Naive thymus-derived CD8-positive, alpha-beta T cell (primary cell): ENCODE results near the gene LYZL6. TPM values are rescaled to one million over a fixed set of nuclear protein-coding genes. Genes with fewer than 3 reads are reported as not detected.

Experiments used
- ATAC-seq, 2 donors: fragments of 150-1000 bp; cut with Tn5 transposase in 1 of 2; sonication (Bioruptor Pico), chemical (Tn5 transposase) in 1 of 2; 1 replicate in 1 of 2; 2 replicates in 1 of 2; pipeline ENCODE4 v1.10.0; 2021; ENCODE audit warnings: mild to moderate bottlenecking in 2 of 2, moderate library complexity in 2 of 2
- POLR2A ChIA-PET: fragments of 350-600 bp; sonication (Branson Sonifier 250); formaldehyde crosslinking; loops from one replicate; lab custom pipeline; 2021; ENCODE audit warnings: antibody characterized with exemption; lab: Charles Lee
- DNase-seq, 10 donors: peaks; one replicate each; pipeline versions ENCODE4 v3.0.0 to v3.0.0-alpha.2; 2020 to 2022
- H3K27ac Mint-ChIP-seq, 10 donors: one replicate each; pipeline ENCODE4 v1.8.0; 2020 to 2022; ENCODE audit warnings: mild to moderate bottlenecking in 10 of 10, mixed read lengths in 10 of 10, moderate library complexity in 4 of 10, inconsistent platforms in 1 of 10
- H3K27me3 Mint-ChIP-seq, 5 donors: one replicate each; pipeline ENCODE4 v1.8.0; 2021 to 2022; ENCODE audit warnings: mixed read lengths in 5 of 5
- H3K36me3 Mint-ChIP-seq, 3 donors: one replicate each; pipeline ENCODE4 v1.8.0; 2020 to 2022; ENCODE audit warnings: mixed read lengths in 3 of 3, mild to moderate bottlenecking in 2 of 3, inconsistent platforms in 1 of 3
- H3K4me1 Mint-ChIP-seq, 4 donors: one replicate each; pipeline ENCODE4 v1.8.0; 2021 to 2022; ENCODE audit warnings: mixed read lengths in 4 of 4
- H3K4me3 Mint-ChIP-seq, 10 donors: one replicate each; pipeline ENCODE4 v1.8.0; 2020 to 2022; ENCODE audit warnings: mild to moderate bottlenecking in 10 of 10, mixed read lengths in 10 of 10, moderate library complexity in 6 of 10, inconsistent platforms in 1 of 10
- H3K9me3 Mint-ChIP-seq, 9 donors: one replicate each; pipeline ENCODE4 v1.8.0; 2020 to 2022; ENCODE audit warnings: mixed read lengths in 9 of 9, mild to moderate bottlenecking in 3 of 9, inconsistent platforms in 1 of 9, moderate library complexity in 1 of 9
- polyA plus RNA-seq, 3 donors: library from polyadenylated mRNA; unstranded; fragments of 300-500 nt; fragmentation: Illumina TruSeq; gene quantifications; one replicate each; pipeline ENCODE4 v1.2.3, GENCODE V29; 2021
- total RNA-seq, 8 experiments: library from RNA in 2 of 8; stranded (reverse) in 2 of 8; gene quantifications; one replicate each; pipeline ENCODE4 v1.2.3 and lab custom pipeline; 2021 to 2026

The LYZL6 gene
- total and polyA plus RNA-seq, 5 experiments from 2014 or later, result not detected

DNA sequence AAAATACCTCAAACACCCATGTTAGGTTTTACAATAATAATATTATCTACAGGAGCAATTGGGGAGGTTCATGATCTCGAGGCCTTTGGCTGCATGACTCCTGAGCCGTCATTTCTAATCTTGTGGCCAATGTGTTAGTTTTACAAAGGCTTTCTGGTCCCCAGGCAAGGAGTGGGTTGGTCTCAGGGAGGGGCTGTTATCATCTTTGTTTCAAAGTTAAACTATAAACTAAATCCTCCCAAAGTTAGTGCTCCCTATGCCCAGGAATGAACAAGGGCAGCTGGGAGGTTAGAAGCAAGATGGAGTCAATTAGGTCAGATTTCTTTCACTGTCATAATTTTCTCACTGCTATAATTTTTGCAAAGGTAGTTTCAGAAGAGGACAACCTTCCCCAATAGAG lies 54.3 kb downstream of the LYZL6 start:
- Mint-ChIP-seq H3K27ac (peak overlapping the region in 7 of 10 donors; percentile 33 to 93 (median 62)), H3K9me3 (no peaks in the 10 kb centered on the region), H3K27me3 (peaks cover 0 to 2% (median 0%) of the 10 kb centered on the region in 5 donors), H3K4me3 (peak overlapping the region in 2 of 10 donors; percentile 6 to 59), H3K36me3 (no peaks in the 10 kb centered on the region), H3K4me1 (peaks cover 15 to 54% (median 45%) of the 10 kb centered on the region in 4 donors)
- DNase-seq, result no peak
- POLR2A ChIA-PET, result interaction anchor here (1.2 to 4.0 kb wide), 3 partner anchors 11 to 20 kb away, joined by 3 to 43 read pairs (median 4); partner anchors contain the start of genes CCL5 and HEATR9
- ATAC-seq, result no peak

Other genes starting within 250 kb of the LYZL6 start
- under 1 TPM; 0.38 to 0.57 TPM for gene RASL10B, start 212.1 kb downstream of the LYZL6 start, total RNA-seq
- gene RASL10B, start 212.1 kb downstream of the LYZL6 start, polyA plus RNA-seq, result under 1 TPM in 1 of 3 donors, not detected in 2; 0.06 TPM
- under 1 TPM; 0.33 to 0.36 TPM for gene GAS2L2, start 190.5 kb downstream of the LYZL6 start, total RNA-seq
- not detected for gene GAS2L2, start 190.5 kb downstream of the LYZL6 start, polyA plus RNA-seq
- under 1 TPM in 1 of 2 experiments, not detected in 1; 0.38 TPM for gene C17orf50, start 182.8 kb downstream of the LYZL6 start, total RNA-seq
- gene C17orf50, start 182.8 kb downstream of the LYZL6 start, polyA plus RNA-seq, result 1 to 10 TPM in 1 of 3 donors, under 1 TPM in 2; 0.20 to 2.1 (median 0.67) TPM
- gene MMP28, start 148.1 kb downstream of the LYZL6 start, total RNA-seq, result 10 to 100 TPM; 15.0 to 15.2 TPM
- gene MMP28, start 148.1 kb downstream of the LYZL6 start, polyA plus RNA-seq, result 10 to 100 TPM; 10.0 to 30.1 (median 13.4) TPM
- gene TAF15, start 134.2 kb downstream of the LYZL6 start, total RNA-seq, result 100 to 1,000 TPM; 271 TPM
- gene TAF15, start 134.2 kb downstream of the LYZL6 start, polyA plus RNA-seq, result 10 to 100 TPM; 15.0 to 20.2 (median 19.9) TPM
- 1 to 10 TPM; 1.2 TPM for gene HEATR9, start 74.8 kb downstream of the LYZL6 start, total RNA-seq
- gene HEATR9, start 74.8 kb downstream of the LYZL6 start, polyA plus RNA-seq, result under 1 TPM in 1 of 3 donors, not detected in 2; 0.07 TPM
- 10 to 100 TPM; 84.3 to 87.4 TPM for gene CCL5, start 63.4 kb downstream of the LYZL6 start, total RNA-seq
- 1,000 to 10,000 TPM in 1 of 3 donors, 10 to 100 TPM in 2; 41.5 to 1,286 (median 63.8) TPM for gene CCL5, start 63.4 kb downstream of the LYZL6 start, polyA plus RNA-seq
- gene RDM1, start 12.9 kb downstream of the LYZL6 start, total RNA-seq, result under 1 TPM in 1 of 2 experiments, not detected in 1; 0.41 TPM
- gene RDM1, start 12.9 kb downstream of the LYZL6 start, polyA plus RNA-seq, result 1 to 10 TPM in 1 of 3 donors, under 1 TPM in 1, not detected in 1; 0.32 to 2.7 TPM
- not detected for gene CCL16, start 37.8 kb upstream of the LYZL6 start, total RNA-seq
- gene CCL16, start 37.8 kb upstream of the LYZL6 start, polyA plus RNA-seq, result not detected
- not detected for gene CCL14, start 43.0 kb upstream of the LYZL6 start, total RNA-seq
- not detected for gene CCL14, start 43.0 kb upstream of the LYZL6 start, polyA plus RNA-seq
- gene CCL15, start 57.8 kb upstream of the LYZL6 start, total RNA-seq, result not detected
- gene CCL15, start 57.8 kb upstream of the LYZL6 start, polyA plus RNA-seq, result not detected
- gene CCL23, start 74.3 kb upstream of the LYZL6 start, total RNA-seq, result not detected
- not detected for gene CCL23, start 74.3 kb upstream of the LYZL6 start, polyA plus RNA-seq
- not detected for gene CCL18, start 120.6 kb upstream of the LYZL6 start, total RNA-seq
- gene CCL18, start 120.6 kb upstream of the LYZL6 start, polyA plus RNA-seq, result not detected
- 1 to 10 TPM; 1.6 to 2.6 TPM for gene CCL3, start 146.4 kb upstream of the LYZL6 start, total RNA-seq
- gene CCL3, start 146.4 kb upstream of the LYZL6 start, polyA plus RNA-seq, result 10 to 100 TPM in 1 of 3 donors, not detected in 2; 10.9 TPM
- 1 to 10 TPM; 2.9 to 4.3 TPM for gene CCL4, start 160.1 kb upstream of the LYZL6 start, total RNA-seq
- gene CCL4, start 160.1 kb upstream of the LYZL6 start, polyA plus RNA-seq, result 100 to 1,000 TPM in 1 of 3 donors, 1 to 10 TPM in 2; 2.9 to 219 (median 3.9) TPM
- 10 to 100 TPM; 13.4 to 15.3 TPM for gene TBC1D3B, start 232.9 kb upstream of the LYZL6 start, total RNA-seq
- not detected for gene TBC1D3B, start 232.9 kb upstream of the LYZL6 start, polyA plus RNA-seq